ENCODE results near the gene KRT84. TPM values are rescaled to one million over a fixed set of nuclear protein-coding genes. Genes with fewer than 3 reads are reported as not detected.
A peak's percentile ranks its signal among the peaks of the same experiment; 100 is the strongest.
"Not testable (repeated sequence)": the region's sequence is repeated elsewhere in the genome, so short reads cannot be mapped to it uniquely, and the experiment has no call there.

Gene KRT84
- total RNA-seq, 1 experiment from 2014 or later, result 0.15 TPM

GRCh38 chr12:52346593-52346992 lies 38.9 kb downstream of the KRT84 start:
- H3K9me3 ChIP-seq (ENCODE audit: low read length), result no peaks in the 10 kb centered on the region
- DNase-seq (no peak), ATAC-seq (no peak; the same call in 1 of the 2 replicates)
- H3K4me3 ChIP-seq (ENCODE audit: low read length), result no peak overlapping the region
- peaks cover 35% of the 10 kb centered on the region for H3K4me1 ChIP-seq (ENCODE audit: insufficient read depth, low read length)
- H3K79me2 ChIP-seq (ENCODE audit: low read length), result no peaks in the 10 kb centered on the region
- no peak overlapping the region for H2AFZ ChIP-seq (ENCODE audit: low read length)
- H3F3A ChIP-seq (ENCODE audit: low read length, unreplicated experiment), result no peaks in the 10 kb centered on the region
- intact Hi-C loops (cut with micrococcal nuclease), result no loop called here
- H3K9me2 ChIP-seq (replicated peaks; ENCODE audit: low read length), result no peaks in the 10 kb centered on the region
- ChIA-PET POLR2A (ENCODE audit: unreplicated experiment) (interaction anchor here (0.7 kb wide), 1 partner anchor 591 kb away, joined by 4 read pairs; no protein-coding TSS in a partner anchor), CTCF (interaction anchor here (0.6 to 1.5 kb wide), 2 partner anchors 19 to 524 kb away, joined by 3 to 8 read pairs; no protein-coding TSS in a partner anchor)
- no peaks in the 10 kb centered on the region for H4K20me1 ChIP-seq (ENCODE audit: low read length)
- BruUV-seq (replicated peaks), result no TSS peak
- TF ChIP-seq CTCF (conservative IDR thresholded peaks at IDR 0.05; ENCODE audit: low read depth, low read length) (no peak), EZH2 (IDR thresholded peaks at IDR 0.05; ENCODE audit: low read length, unreplicated experiment) (no peak)
- no peaks in the 10 kb centered on the region for H3K27me3 ChIP-seq (ENCODE audit: low read length)
- H3K4me2 ChIP-seq (ENCODE audit: low read length), result no peak overlapping the region
- no peaks in the 10 kb centered on the region for H3K36me3 ChIP-seq (ENCODE audit: low read depth, low read length)
- H3K9ac ChIP-seq (ENCODE audit: low read length), result no peak overlapping the region
- no peak overlapping the region for H3K27ac ChIP-seq (ENCODE audit: low read length)

GRCh38 chr12:52345041-52345440 lies 40.4 kb downstream of the KRT84 start:
- H4K20me1 ChIP-seq (ENCODE audit: low read length); H3K27me3 ChIP-seq (ENCODE audit: low read length); H2AFZ ChIP-seq (ENCODE audit: low read length); intact Hi-C loops (cut with micrococcal nuclease); H3K4me3 ChIP-seq (ENCODE audit: low read length); DNase-seq; ATAC-seq; H3K36me3 ChIP-seq (ENCODE audit: low read depth, low read length); H3K9me3 ChIP-seq (ENCODE audit: low read length); H3K79me2 ChIP-seq (ENCODE audit: low read length); H3K9ac ChIP-seq (ENCODE audit: low read length); H3K9me2 ChIP-seq (replicated peaks; ENCODE audit: low read length); BruUV-seq (replicated peaks); H3F3A ChIP-seq (ENCODE audit: low read length, unreplicated experiment): not testable (repeated sequence)
- Histone ChIP-seq H3K4me2 (ENCODE audit: low read length) (peak overlapping the region; percentile 67), H3K27ac (ENCODE audit: low read length) (peak overlapping the region; percentile 51), H3K4me1 (ENCODE audit: insufficient read depth, low read length) (peaks cover 35% of the 10 kb centered on the region)
- POLR2A ChIA-PET (ENCODE audit: unreplicated experiment), result interaction anchor here (0.5 to 0.7 kb wide), 2 partner anchors 312 to 526 kb away, joined by 3 to 5 read pairs; no protein-coding TSS in a partner anchor
- CTCF ChIA-PET, result interaction anchor here (1.0 to 1.5 kb wide), 2 partner anchors 18 to 636 kb away, joined by 4 to 8 read pairs; no protein-coding TSS in a partner anchor

GRCh38 chr12:52344111-52344510 lies 41.3 kb downstream of the KRT84 start:
- CTCF ChIA-PET, result no interaction called here
- H3F3A ChIP-seq (ENCODE audit: low read length, unreplicated experiment), result no peaks in the 10 kb centered on the region

More at GRCh38 chr12:52344111-52344510, 41.3 kb downstream of the KRT84 start:
- TF ChIP-seq EZH2 (IDR thresholded peaks at IDR 0.05; ENCODE audit: low read length, unreplicated experiment), result no peak
- no peak for TF ChIP-seq CTCF (conservative IDR thresholded peaks at IDR 0.05; ENCODE audit: low read depth, low read length)
- no peak for TF ChIP-seq EZH2phosphoT487 (IDR thresholded peaks at IDR 0.05; ENCODE audit: borderline replicate concordance, low read length)
- Histone ChIP-seq H3K9me2 (replicated peaks; ENCODE audit: low read length) (no peaks in the 10 kb centered on the region), H3K4me1 (ENCODE audit: insufficient read depth, low read length) (peaks cover 30% of the 10 kb centered on the region), H3K27me3 (ENCODE audit: low read length) (no peaks in the 10 kb centered on the region), H3K4me2 (ENCODE audit: low read length) (no peak overlapping the region), H3K4me3 (ENCODE audit: low read length) (no peak overlapping the region), H3K79me2 (ENCODE audit: low read length) (no peaks in the 10 kb centered on the region), H3K9me3 (ENCODE audit: low read length) (no peaks in the 10 kb centered on the region), H4K20me1 (ENCODE audit: low read length) (no peaks in the 10 kb centered on the region), H2AFZ (ENCODE audit: low read length) (no peak overlapping the region), H3K9ac (ENCODE audit: low read length) (no peak overlapping the region), H3K36me3 (ENCODE audit: low read depth, low read length) (no peaks in the 10 kb centered on the region), H3K27ac (ENCODE audit: low read length) (no peak overlapping the region)
- POLR2A ChIA-PET (ENCODE audit: unreplicated experiment), result no interaction called here
- no peak for ATAC-seq
- no TSS peak for BruUV-seq (replicated peaks)
- no peak for DNase-seq
- intact Hi-C loops (cut with micrococcal nuclease), result no loop called here

Data from PC-3 (cell line).